ENCODE data around the gene GABRB3.

The GABRB3 gene

GRCh38 chr15:26682598-26683164 lies 90.2 kb downstream of the GABRB3 start:
- Histone ChIP-seq H3K4me1 (no peaks in the 10 kb centered on the region; the same call in 1 of the 2 replicates), H3K27me3 (no peaks in the 10 kb centered on the region), H3K4me3 (ENCODE audit: low read depth, low read length) (no peak overlapping the region), H3K36me3 (no peaks in the 10 kb centered on the region; the same call in 1 of the 2 replicates), H3K9me3 (no peaks in the 10 kb centered on the region)
- TF ChIP-seq CTCF (IDR thresholded peaks at IDR 0.05; ENCODE audit: low read depth, low read length): no peak
- no peak for DNase-seq

- no peak for TF ChIP-seq CTCF (IDR thresholded peaks at IDR 0.05; ENCODE audit: low read depth, low read length)
- DNase-seq: no peak
- no peaks in the 10 kb centered on the region; the same call in 1 of the 2 replicates for H3K36me3 ChIP-seq
- H3K4me3 ChIP-seq (ENCODE audit: low read depth, low read length): no peak overlapping the region
- H3K27me3 ChIP-seq: no peaks in the 10 kb centered on the region
- peaks cover 16% of the 10 kb centered on the region for H3K4me1 ChIP-seq
- H3K9me3 ChIP-seq: no peaks in the 10 kb centered on the region
These were observed 92.9 kb downstream of the GABRB3 start for GRCh38 chr15:26679927-26680326.

GRCh38 chr15:26676115-26676514 lies 96.8 kb downstream of the GABRB3 start:
- Histone ChIP-seq H3K9me3 (no peaks in the 10 kb centered on the region), H3K4me3 (ENCODE audit: low read depth, low read length) (no peak overlapping the region), H3K27me3 (no peaks in the 10 kb centered on the region), H3K4me1 (peaks cover 16% of the 10 kb centered on the region), H3K36me3 (no peaks in the 10 kb centered on the region)
- DNase-seq: no peak
- no peak for TF ChIP-seq CTCF (IDR thresholded peaks at IDR 0.05; ENCODE audit: low read depth, low read length)

GRCh38 chr15:26674467-26674866 lies 98.4 kb downstream of the GABRB3 start:
- H3K27me3 ChIP-seq: no peaks in the 10 kb centered on the region
- H3K4me1 ChIP-seq: peaks cover 16% of the 10 kb centered on the region
- peak overlapping the region; percentile 21; the same call in 1 of the 2 replicates for H3K4me3 ChIP-seq (ENCODE audit: low read depth, low read length)
- H3K9me3 ChIP-seq: no peaks in the 10 kb centered on the region
- H3K36me3 ChIP-seq: no peaks in the 10 kb centered on the region
- TF ChIP-seq CTCF (IDR thresholded peaks at IDR 0.05; ENCODE audit: low read depth, low read length): no peak
- DNase-seq: peak; percentile 71

GRCh38 chr15:26673445-26673844 lies 99.4 kb downstream of the GABRB3 start:
- Histone ChIP-seq H3K4me3 (ENCODE audit: low read depth, low read length) (no peak overlapping the region), H3K9me3 (no peaks in the 10 kb centered on the region), H3K4me1 (peaks cover 16% of the 10 kb centered on the region), H3K27me3 (no peaks in the 10 kb centered on the region), H3K36me3 (no peaks in the 10 kb centered on the region)
- no peak for DNase-seq
- no peak for TF ChIP-seq CTCF (IDR thresholded peaks at IDR 0.05; ENCODE audit: low read depth, low read length)

- no peaks in the 10 kb centered on the region for H3K36me3 ChIP-seq
- no peaks in the 10 kb centered on the region for H3K9me3 ChIP-seq
- no peak for DNase-seq
- H3K4me1 ChIP-seq: peaks cover 1% of the 10 kb centered on the region
- no peak for TF ChIP-seq CTCF (IDR thresholded peaks at IDR 0.05; ENCODE audit: low read depth, low read length)
- H3K4me3 ChIP-seq (ENCODE audit: low read depth, low read length): no peak overlapping the region
- no peaks in the 10 kb centered on the region for H3K27me3 ChIP-seq
These were observed 102.8 kb downstream of the GABRB3 start for GRCh38 chr15:26670116-26670515.

Measured in BE2C (cell line).